Measurements from ENCODE around the gene DEFB121.
"Not testable (repeated sequence)": the region's sequence is repeated elsewhere in the genome, so short reads cannot be mapped to it uniquely, and the experiment has no call there.

The DEFB121 gene

DNA sequence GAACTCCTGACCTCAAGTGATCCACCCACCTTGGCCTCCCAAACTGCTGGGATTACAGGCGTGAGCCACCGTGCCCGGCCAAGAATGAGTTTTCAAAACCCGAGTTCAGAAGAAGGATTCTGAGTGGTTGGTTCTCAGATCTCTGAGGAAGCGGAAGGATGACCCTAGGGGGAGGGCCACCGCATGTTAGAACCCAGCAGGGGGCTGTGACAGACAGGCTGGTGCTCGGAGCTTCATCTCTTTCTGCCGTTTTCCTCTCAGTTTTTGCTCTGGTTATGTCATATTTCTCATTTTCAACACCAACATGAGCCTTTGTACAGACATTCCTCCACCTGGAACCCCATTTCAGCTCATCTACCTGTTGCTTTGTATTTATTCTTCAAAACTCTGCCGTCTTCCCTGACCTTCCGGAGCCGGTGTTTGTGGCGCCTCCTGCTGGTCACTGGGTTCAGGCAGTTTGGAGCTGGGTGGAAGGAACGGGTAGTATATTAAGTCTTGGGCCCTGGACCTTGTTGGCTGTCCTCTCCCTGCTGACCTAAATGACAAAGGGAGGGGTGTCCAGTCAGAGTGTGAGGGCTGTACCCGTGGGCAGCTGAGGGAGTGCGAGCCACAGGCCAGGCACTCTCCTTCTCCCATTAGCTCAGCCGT, 34.1 kb upstream of the DEFB121 start, which contains the start of gene DEFB123:
TSS of gene DEFB123 (plus strand) at position 621 of the 648 bp plus-strand sequence. CDS start 67 bp downstream, outside the sequence.
- TF ChIP-seq, protein P1, sequence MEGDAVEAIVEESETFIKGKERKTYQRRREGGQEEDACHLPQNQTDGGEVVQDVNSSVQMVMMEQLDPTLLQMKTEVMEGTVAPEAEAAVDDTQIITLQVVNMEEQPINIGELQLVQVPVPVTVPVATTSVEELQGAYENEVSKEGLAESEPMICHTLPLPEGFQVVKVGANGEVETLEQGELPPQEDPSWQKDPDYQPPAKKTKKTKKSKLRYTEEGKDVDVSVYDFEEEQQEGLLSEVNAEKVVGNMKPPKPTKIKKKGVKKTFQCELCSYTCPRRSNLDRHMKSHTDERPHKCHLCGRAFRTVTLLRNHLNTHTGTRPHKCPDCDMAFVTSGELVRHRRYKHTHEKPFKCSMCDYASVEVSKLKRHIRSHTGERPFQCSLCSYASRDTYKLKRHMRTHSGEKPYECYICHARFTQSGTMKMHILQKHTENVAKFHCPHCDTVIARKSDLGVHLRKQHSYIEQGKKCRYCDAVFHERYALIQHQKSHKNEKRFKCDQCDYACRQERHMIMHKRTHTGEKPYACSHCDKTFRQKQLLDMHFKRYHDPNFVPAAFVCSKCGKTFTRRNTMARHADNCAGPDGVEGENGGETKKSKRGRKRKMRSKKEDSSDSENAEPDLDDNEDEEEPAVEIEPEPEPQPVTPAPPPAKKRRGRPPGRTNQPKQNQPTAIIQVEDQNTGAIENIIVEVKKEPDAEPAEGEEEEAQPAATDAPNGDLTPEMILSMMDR (IDR thresholded peaks at IDR 0.05; ENCODE audit: insufficient read depth, low read length, poor library complexity, severe bottlenecking), result peak; percentile 58
- no peaks in the 10 kb centered on the region for H3K36me3 ChIP-seq (ENCODE audit: control insufficient read depth, insufficient read depth, low read length)
- no peak within 1 kb of the TSS for H3K4me3 ChIP-seq (replicated peaks; ENCODE audit: low read depth, low read length)
- DNase-seq (ENCODE audit: extremely low read depth, insufficient read length), result no peak
- H3K27me3 ChIP-seq (replicated peaks; ENCODE audit: control insufficient read depth, insufficient read depth, low read length), result no peaks in the 10 kb centered on the region

DNA sequence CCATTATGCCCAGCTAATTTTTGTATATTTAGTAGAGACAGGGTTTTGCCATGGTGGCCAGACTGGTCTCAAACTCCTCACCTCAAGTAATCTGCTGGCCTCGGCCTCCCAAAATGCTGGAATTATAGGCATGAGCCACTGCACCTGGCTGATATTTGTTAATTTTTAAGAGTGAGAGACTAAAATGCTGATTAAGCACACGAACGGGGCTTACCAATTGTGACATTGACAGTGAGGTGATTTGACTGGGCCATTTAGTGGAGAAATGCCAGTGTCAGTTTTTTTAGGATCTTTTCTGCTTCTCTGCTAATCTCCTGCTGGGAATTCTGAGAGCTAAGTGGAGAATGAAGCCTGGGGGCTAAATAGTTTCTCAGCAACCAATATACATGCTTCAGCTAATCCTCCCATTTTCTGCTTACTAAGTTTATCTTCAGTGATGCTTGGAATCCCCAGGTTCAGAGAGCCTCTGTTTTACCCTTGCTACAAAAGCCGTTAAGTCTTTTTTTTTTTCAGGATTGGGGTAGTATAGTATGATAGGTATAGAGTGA, 24.6 kb upstream of the DEFB121 start:
- no peak for DNase-seq (ENCODE audit: extremely low read depth, insufficient read length)
- no peak overlapping the region for H3K4me3 ChIP-seq (replicated peaks; ENCODE audit: low read depth, low read length)
- H3K36me3 ChIP-seq (ENCODE audit: control insufficient read depth, insufficient read depth, low read length), result no peaks in the 10 kb centered on the region
- TF ChIP-seq, protein P1 (IDR thresholded peaks at IDR 0.05; ENCODE audit: insufficient read depth, low read length, poor library complexity, severe bottlenecking), result no peak
- H3K27me3 ChIP-seq (replicated peaks; ENCODE audit: control insufficient read depth, insufficient read depth, low read length), result no peaks in the 10 kb centered on the region

DNA sequence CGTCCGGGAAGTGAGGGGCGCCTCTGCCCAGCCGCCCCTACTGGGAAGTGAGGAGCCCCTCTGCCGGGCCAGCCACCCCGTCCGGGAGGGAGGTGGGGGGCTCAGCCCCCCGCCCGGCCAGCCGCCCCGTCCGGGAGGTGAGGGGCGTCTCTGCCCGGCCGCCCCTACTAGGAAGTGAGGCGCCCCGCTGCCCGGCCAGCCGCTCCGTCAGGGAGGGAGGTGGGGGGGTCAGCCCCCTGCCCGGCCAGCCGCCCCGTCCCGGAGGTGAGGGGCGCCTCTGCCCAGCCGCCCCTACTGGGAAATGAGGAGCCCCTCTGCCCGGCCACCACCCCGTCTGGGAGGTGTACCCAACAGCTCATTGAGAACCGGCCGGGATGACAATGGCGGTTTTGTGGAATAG, 21.6 kb upstream of the DEFB121 start:
- not testable (repeated sequence) for H3K4me3 ChIP-seq (replicated peaks; ENCODE audit: low read depth, low read length); DNase-seq (ENCODE audit: extremely low read depth, insufficient read length); H3K27me3 ChIP-seq (replicated peaks; ENCODE audit: control insufficient read depth, insufficient read depth, low read length); H3K36me3 ChIP-seq (ENCODE audit: control insufficient read depth, insufficient read depth, low read length)

DNA sequence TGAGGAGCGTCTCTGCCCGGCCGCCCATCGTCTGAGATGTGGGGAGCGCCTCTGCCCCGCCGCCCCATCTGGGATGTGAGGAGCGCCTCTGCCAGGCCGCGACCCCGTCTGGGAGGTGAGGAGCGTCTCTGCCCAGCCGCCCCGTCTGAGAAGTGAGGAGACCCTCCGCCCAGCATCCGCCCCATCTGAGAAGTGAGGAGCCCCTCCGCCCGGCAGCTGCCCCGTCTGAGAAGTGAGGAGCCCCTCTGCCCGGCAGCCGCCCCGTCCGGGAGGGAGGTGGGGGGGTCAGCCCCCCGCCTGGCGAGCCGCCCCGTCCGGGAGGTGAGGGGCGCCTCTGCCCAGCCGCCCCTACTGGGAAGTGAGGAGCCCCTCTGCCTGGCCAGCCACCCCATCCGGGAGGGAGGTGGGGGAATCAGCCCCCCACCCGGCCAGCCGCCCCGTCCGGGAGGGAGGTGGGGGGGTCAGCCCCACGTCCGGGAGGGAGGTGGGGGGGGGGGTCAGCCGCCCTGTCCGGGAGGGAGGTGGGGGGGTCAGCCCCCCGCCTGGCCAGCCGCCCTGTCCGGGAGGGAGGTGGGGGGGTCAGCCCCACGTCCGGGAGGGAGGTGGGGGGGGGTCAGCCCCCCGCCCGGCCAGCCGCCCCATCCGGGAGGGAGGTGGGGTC, 21.0 kb upstream of the DEFB121 start:
- DNase-seq (ENCODE audit: extremely low read depth, insufficient read length); H3K4me3 ChIP-seq (replicated peaks; ENCODE audit: low read depth, low read length); H3K27me3 ChIP-seq (replicated peaks; ENCODE audit: control insufficient read depth, insufficient read depth, low read length); H3K36me3 ChIP-seq (ENCODE audit: control insufficient read depth, insufficient read depth, low read length): not testable (repeated sequence)

DNA sequence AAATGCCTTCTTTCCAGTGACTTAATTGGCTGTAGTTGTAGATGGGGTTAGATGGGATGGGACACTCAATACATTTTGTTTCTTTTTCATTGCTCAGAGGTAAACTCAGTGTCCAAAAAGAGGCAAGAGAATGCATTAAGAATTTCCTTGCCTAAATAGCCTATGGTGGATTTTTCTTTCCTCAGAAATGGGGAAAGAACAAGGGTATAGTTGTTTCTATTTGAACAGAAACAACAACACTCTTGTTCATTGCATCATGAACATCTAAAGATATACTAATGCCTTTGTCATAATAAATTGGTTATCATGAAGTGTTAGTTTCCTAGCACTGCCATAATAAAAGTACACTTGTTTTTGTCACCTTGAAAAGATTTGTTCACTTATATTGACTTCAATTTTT, 19.8 kb upstream of the DEFB121 start:
- no peak overlapping the region for H3K4me3 ChIP-seq (replicated peaks; ENCODE audit: low read depth, low read length)
- DNase-seq (ENCODE audit: extremely low read depth, insufficient read length), result no peak
- TF ChIP-seq, protein P1 (IDR thresholded peaks at IDR 0.05; ENCODE audit: insufficient read depth, low read length, poor library complexity, severe bottlenecking), result no peak
- H3K27me3 ChIP-seq (replicated peaks; ENCODE audit: control insufficient read depth, insufficient read depth, low read length), result no peaks in the 10 kb centered on the region; the same call in 1 of the 2 replicates
- H3K36me3 ChIP-seq (ENCODE audit: control insufficient read depth, insufficient read depth, low read length), result no peaks in the 10 kb centered on the region

DNA sequence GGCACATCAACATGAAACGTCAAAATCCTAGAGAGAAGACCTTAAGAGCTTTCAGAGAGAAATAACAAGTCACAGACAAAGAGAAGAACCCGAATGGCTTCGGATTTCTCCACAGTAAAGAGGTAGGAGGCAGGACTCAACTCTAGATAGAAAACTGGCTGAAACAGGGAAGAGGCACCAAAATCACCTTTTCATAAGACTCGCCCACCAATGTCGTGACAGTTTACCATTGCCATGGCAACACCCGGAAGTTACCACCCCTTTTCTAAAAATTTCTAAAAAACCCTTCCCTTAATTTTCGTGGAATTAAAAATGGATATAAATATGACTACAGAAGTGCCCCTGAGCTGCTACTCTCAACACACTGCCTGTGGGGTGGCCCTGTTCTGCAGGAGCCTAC, 12.3 kb upstream of the DEFB121 start:
- Histone ChIP-seq H3K4me3 (replicated peaks; ENCODE audit: low read depth, low read length) (no peak overlapping the region), H3K27me3 (replicated peaks; ENCODE audit: control insufficient read depth, insufficient read depth, low read length) (no peaks in the 10 kb centered on the region), H3K36me3 (ENCODE audit: control insufficient read depth, insufficient read depth, low read length) (no peaks in the 10 kb centered on the region)
- TF ChIP-seq, protein P1 (IDR thresholded peaks at IDR 0.05; ENCODE audit: insufficient read depth, low read length, poor library complexity, severe bottlenecking), result no peak
- no peak for DNase-seq (ENCODE audit: extremely low read depth, insufficient read length)
